ENCODE measurements around the gene TMEM119.

The TMEM119 gene

DNA sequence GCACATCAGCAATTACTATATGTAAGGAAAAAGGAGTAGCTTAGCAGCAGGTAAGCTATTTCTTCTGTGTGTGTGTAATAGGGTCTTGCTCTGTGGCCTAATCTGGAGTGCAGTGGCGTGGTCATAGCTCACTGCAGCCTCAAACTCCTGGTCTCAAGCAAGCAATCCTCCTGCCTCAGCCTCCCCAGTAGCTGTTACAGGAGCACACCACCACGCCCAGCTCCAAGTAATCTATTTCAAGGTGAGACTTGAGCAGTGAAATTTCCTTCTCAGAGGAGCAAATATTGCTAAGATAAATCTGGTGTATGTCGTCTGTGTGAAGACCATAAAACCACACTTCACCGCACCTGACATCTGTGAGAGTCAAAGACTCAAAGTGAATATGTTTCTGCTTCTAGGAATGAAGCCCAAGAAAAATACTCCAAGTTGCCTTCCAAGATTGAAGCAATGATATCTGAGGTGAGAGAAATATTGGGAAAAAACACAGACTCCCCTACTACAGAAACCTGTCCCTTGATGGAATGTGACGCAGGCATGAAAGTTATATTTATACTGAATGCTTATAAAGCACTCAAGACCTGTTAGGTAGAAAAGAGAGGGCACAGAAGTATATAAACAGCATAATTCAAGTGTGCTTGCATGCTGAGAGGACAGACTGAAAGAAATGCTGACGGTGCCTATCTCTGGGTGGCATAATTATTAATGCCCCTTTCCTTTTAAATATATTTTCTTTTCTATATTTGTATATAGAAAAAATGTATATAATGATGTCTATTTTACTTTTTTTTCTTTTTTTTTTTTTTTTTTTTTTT, 38.3 kb upstream of the TMEM119 start:
- Histone ChIP-seq H3K4me3 (ENCODE audit: low read depth, low read length) (no peak overlapping the region), H3K4me2 (ENCODE audit: low read length) (no peak overlapping the region), H2AFZ (no peak overlapping the region), H3K9ac (no peak overlapping the region), H3K9me3 (ENCODE audit: control insufficient read depth, low read length) (no peaks in the 10 kb centered on the region), H3K36me3 (ENCODE audit: control insufficient read depth, insufficient read depth, low read length) (no peaks in the 10 kb centered on the region), H3K27ac (no peak overlapping the region), H3K27me3 (ENCODE audit: control insufficient read depth, insufficient read depth, low read length) (no peaks in the 10 kb centered on the region), H3K79me2 (no peaks in the 10 kb centered on the region), H3K4me1 (no peaks in the 10 kb centered on the region)
- TF ChIP-seq, protein P1, sequence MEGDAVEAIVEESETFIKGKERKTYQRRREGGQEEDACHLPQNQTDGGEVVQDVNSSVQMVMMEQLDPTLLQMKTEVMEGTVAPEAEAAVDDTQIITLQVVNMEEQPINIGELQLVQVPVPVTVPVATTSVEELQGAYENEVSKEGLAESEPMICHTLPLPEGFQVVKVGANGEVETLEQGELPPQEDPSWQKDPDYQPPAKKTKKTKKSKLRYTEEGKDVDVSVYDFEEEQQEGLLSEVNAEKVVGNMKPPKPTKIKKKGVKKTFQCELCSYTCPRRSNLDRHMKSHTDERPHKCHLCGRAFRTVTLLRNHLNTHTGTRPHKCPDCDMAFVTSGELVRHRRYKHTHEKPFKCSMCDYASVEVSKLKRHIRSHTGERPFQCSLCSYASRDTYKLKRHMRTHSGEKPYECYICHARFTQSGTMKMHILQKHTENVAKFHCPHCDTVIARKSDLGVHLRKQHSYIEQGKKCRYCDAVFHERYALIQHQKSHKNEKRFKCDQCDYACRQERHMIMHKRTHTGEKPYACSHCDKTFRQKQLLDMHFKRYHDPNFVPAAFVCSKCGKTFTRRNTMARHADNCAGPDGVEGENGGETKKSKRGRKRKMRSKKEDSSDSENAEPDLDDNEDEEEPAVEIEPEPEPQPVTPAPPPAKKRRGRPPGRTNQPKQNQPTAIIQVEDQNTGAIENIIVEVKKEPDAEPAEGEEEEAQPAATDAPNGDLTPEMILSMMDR (IDR thresholded peaks at IDR 0.05) = no peak

DNA sequence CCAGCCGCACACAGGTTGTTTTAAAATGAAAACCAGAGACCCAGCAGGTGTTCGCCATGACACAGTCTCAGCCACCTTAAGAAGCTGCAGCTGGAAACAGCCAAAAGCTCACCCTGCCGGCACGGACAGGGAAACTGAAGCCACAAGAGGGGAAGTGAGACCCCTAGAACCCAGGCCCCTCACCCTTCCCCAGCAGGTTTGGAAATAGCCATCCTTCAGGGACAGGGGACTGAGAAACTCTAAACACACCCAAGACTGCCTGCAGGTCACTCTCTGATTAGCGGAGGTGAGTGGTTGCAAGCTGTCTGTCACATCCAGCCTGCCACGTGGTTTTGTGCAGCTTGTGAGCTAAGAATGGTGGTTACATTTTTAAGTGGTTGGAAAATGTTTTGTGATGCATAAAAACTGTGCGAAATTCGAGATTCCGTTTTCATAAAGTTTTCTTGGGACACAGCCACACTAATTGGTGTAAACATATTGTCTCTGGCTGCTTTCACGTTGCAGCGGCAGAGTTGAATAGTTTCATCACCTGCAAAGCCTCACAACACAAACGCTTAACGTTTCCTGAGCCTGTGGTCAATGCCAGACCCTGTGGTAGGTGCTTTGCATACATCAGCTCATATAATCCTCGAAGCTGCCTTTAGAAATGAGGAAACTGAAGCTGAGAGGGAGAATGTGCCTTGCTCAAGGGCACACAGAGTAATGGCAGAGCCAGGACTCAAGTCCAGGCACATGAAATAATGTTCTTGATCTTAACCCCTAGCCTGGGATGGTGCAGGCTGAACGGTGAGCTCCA, 37.5 kb upstream of the TMEM119 start:
- H3K4me3 ChIP-seq (ENCODE audit: low read depth, low read length) = no peak overlapping the region
- no peaks in the 10 kb centered on the region for H3K36me3 ChIP-seq (ENCODE audit: control insufficient read depth, insufficient read depth, low read length)
- no peaks in the 10 kb centered on the region for H3K27me3 ChIP-seq (ENCODE audit: control insufficient read depth, insufficient read depth, low read length)
- no peaks in the 10 kb centered on the region for H3K9me3 ChIP-seq (ENCODE audit: control insufficient read depth, low read length)
- no peak overlapping the region for H2AFZ ChIP-seq
- H3K4me1 ChIP-seq = no peaks in the 10 kb centered on the region
- no peak overlapping the region for H3K4me2 ChIP-seq (ENCODE audit: low read length)
- no peak overlapping the region for H3K9ac ChIP-seq
- H3K27ac ChIP-seq = no peak overlapping the region
- no peaks in the 10 kb centered on the region for H3K79me2 ChIP-seq
- TF ChIP-seq, protein P1 (IDR thresholded peaks at IDR 0.05) = no peak

DNA sequence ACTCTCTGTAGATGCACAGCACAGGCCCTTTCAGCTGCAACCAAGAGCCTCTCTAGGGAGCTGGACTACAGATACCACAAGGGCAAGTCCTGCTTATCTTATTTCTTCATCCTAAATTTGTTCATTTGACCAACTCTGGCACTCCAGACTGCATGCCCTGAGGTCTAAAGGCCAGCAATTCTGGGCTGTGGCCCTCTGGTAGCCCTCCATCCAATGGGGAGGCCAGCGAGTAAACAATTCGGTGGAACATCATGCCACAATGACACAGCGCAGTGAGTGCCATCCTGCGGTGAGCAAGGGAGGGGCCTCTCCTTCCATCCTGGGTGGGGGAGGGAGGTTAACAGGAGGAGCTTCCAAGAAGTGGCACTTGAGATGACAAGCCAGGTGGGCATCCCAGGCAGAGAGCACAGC, 36.5 kb upstream of the TMEM119 start:
- Histone ChIP-seq H3K36me3 (ENCODE audit: control insufficient read depth, insufficient read depth, low read length) (no peaks in the 10 kb centered on the region), H2AFZ (no peak overlapping the region), H3K4me1 (no peaks in the 10 kb centered on the region), H3K4me2 (ENCODE audit: low read length) (no peak overlapping the region), H3K27ac (no peak overlapping the region), H3K9ac (no peak overlapping the region), H3K79me2 (no peaks in the 10 kb centered on the region), H3K27me3 (ENCODE audit: control insufficient read depth, insufficient read depth, low read length) (no peaks in the 10 kb centered on the region), H3K4me3 (ENCODE audit: low read depth, low read length) (no peak overlapping the region), H3K9me3 (ENCODE audit: control insufficient read depth, low read length) (no peaks in the 10 kb centered on the region)
- TF ChIP-seq, protein P1 (IDR thresholded peaks at IDR 0.05) = no peak

DNA sequence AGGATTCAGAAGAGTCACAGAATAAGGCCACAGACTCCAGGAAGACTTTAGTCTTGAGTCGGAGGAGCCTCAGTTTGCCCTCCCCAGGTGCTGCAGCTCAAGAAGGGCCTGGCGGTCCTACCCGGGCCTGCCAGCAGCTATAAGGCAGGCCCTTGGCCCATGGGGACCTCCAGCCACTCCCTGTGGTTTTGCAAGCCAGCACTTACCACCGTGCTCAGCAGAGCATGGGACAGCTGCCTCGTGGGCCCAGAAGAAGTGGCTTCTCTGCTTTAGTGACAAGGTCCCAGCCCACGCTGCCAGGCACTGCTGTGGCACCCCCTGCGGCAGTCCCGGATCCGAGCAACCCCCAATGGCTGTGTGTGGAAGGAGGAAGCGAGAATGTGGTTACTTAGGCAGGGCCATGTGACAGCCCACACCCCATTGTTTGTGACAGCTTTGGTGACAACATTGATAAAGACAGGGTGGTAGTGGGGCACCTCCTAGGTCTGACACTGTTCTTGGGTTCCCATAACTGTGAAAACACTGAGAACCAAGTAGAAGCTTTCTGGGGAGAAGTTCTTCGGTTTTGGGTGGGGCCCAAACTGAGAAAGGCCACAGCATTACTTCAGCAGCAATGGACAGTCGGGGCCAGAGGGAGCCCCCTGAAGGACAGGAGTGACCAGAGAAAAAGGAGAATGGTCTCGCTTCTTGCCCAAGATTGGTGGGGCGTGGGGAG, 35.8 kb upstream of the TMEM119 start, which contains the start of gene SELPLG:
Gene SELPLG, minus strand, starts transcription at position 361 of the 715 bp plus-strand sequence. CDS start 9,587 bp downstream, outside the sequence.
- Histone ChIP-seq H3K27me3 (ENCODE audit: control insufficient read depth, insufficient read depth, low read length) (no peaks in the 10 kb centered on the region), H2AFZ (no peak within 1 kb of the TSS), H3K27ac (no peak within 1 kb of the TSS), H3K36me3 (ENCODE audit: control insufficient read depth, insufficient read depth, low read length) (no peaks in the 10 kb centered on the region), H3K4me3 (ENCODE audit: low read depth, low read length) (no peak within 1 kb of the TSS), H3K4me2 (ENCODE audit: low read length) (no peak within 1 kb of the TSS), H3K79me2 (no peaks in the 10 kb centered on the region), H3K4me1 (no peaks in the 10 kb centered on the region), H3K9me3 (ENCODE audit: control insufficient read depth, low read length) (no peaks in the 10 kb centered on the region), H3K9ac (no peak within 1 kb of the TSS)
- TF ChIP-seq, protein P1 (IDR thresholded peaks at IDR 0.05) = no peak
